ENCODE results near the gene WDR7. TPM values are rescaled to one million over a fixed set of nuclear protein-coding genes. Genes with fewer than 3 reads are reported as not detected.

The WDR7 gene
- total and polyA plus RNA-seq, 9 donors: 7.3 to 18.1 (median 9.6) TPM

DNA sequence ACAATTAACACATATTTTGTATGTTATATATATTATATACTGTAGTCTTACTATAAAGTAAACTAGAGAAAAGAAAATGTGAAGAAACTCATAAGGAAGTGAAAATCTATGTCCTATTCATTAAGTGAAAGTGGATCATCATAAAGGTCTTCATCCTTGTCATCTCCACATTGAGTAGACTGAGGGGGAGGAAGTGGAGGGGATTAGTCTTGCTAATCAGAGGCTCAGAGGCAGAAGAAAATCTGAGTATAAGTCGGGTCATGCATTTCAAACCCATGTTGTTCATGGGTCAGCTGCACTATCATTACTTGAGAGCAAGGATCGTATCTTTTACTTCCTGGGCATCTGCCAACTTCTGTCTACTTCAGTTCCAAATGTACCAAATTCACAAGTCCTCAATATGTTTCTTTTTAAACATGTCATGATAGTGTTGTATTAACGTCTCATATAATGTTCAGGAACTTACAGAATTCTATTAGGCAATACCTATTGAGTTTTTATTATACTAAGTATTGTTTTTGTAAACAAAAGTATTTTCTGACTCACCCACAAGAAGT is 286.8 kb downstream of the WDR7 start:
- no CpG with 5 or more reads among the region's 3 CpGs for WGBS (ENCODE audit: insufficient coverage)
- no peak overlapping the region for H3K4me3 ChIP-seq (ENCODE audit: low read length)
- no peak for DNase-seq
- no peaks in the 10 kb centered on the region for H3K4me1 ChIP-seq (ENCODE audit: control insufficient read depth, insufficient read depth, low read length)
- no peak overlapping the region for H3K27ac ChIP-seq (ENCODE audit: low read length)
- H3K9me3 ChIP-seq (replicated peaks; ENCODE audit: control insufficient read depth, low read depth, low read length): no peaks in the 10 kb centered on the region
- no peaks in the 10 kb centered on the region for H3K27me3 ChIP-seq (ENCODE audit: control insufficient read depth, insufficient read depth, low read length)
- H3K36me3 ChIP-seq (ENCODE audit: control insufficient read depth, insufficient read depth, low read length): peaks cover 2% of the 10 kb centered on the region

DNA sequence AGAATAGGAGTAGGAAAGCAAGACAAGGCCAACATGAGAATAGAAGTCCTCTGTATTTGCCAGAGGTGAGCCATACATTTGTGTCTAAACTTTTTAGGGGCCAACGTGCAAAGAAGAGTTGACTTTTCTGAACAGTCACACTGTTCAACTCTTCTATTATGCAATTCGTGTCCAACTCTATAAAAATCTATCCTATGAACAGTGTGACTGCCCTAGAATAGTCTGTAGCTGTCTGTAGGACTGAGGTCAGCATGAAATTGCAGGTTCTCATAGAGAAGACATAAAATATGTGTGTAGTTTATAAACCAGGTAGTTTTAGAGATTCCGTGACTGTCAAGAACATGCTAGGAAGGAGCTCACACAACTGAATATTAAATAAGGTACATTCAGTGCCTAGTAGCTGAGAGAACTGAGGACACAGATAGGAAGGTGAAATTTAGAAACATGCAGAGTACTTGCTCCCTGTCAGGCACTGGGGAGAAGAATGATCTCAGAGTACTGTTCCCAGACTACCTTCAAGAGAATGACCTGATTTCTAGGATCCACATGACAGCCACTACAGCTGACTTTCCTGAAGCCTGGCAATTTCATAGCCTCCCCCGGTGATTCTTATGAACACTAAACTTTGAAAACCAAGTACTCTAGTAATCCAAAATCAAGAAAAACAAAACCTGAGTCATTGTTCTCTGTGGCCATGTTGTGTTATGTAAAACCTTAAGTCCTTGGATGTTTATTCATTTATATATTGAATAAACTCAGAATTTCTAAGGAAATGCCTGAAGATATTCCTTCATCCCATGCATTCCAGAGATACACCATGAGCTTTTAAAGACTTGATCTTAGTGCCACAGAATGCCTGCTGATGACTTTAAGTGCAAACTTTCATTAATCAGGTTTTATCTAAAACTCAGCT is 294.3 kb downstream of the WDR7 start:
- H3K4me3 ChIP-seq (ENCODE audit: low read length): no peak overlapping the region
- DNase-seq: no peak
- no peaks in the 10 kb centered on the region for H3K4me1 ChIP-seq (ENCODE audit: control insufficient read depth, insufficient read depth, low read length)
- H3K27ac ChIP-seq (ENCODE audit: low read length): no peak overlapping the region
- no peaks in the 10 kb centered on the region for H3K9me3 ChIP-seq (replicated peaks; ENCODE audit: control insufficient read depth, low read depth, low read length)
- H3K27me3 ChIP-seq (ENCODE audit: control insufficient read depth, insufficient read depth, low read length): no peaks in the 10 kb centered on the region
- no peaks in the 10 kb centered on the region for H3K36me3 ChIP-seq (ENCODE audit: control insufficient read depth, insufficient read depth, low read length)
- no CpG with 5 or more reads among the region's 4 CpGs for WGBS (ENCODE audit: insufficient coverage)

DNA sequence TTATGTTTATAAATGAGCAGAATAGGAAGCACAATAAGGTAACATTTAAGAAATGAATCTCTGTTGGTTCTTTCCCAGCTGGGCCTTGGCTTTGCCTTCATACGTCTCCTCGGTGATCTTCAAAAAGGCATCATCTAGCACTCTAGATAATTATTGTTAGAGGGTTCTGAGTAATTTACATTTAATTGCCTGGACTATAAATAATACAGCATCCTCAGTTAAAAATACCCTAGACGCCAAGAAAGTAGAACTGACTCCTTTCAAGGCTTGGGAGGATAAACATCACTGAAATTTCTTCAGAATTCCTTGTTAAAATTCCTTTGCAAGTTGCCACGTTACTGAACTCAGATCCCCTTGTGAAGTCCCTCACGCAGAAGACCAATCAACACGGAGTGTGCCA is 296.1 kb downstream of the WDR7 start:
- H3K4me1 ChIP-seq (ENCODE audit: control insufficient read depth, insufficient read depth, low read length): no peaks in the 10 kb centered on the region
- H3K9me3 ChIP-seq (replicated peaks; ENCODE audit: control insufficient read depth, low read depth, low read length): no peaks in the 10 kb centered on the region
- WGBS (ENCODE audit: insufficient coverage): 92% methylated on average over 4 of the region's 6 CpGs
- no peak overlapping the region for H3K4me3 ChIP-seq (ENCODE audit: low read length)
- no peak overlapping the region for H3K27ac ChIP-seq (ENCODE audit: low read length)
- no peak for DNase-seq
- no peaks in the 10 kb centered on the region for H3K27me3 ChIP-seq (ENCODE audit: control insufficient read depth, insufficient read depth, low read length)
- no peaks in the 10 kb centered on the region for H3K36me3 ChIP-seq (ENCODE audit: control insufficient read depth, insufficient read depth, low read length)

DNA sequence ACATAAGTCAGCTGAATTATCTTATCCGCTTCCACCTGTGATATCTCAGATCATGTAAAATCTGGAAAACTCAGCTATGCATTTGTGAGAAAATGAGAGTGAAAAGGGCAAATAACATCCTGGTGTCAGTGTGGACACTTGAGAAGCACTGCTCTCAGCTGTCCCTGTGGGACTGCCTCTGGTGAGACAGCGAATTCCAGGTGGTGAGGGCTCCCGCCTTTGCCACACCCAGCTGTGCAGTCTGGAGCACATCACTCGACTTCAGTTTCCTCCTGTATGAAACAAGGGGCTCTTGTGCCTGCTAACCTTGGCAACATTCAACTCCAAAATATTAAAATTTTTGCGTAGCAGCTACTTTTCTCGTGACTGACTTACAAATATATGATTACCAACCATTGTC is 300.9 kb downstream of the WDR7 start:
- Histone ChIP-seq H3K4me3 (ENCODE audit: low read length) (no peak overlapping the region), H3K4me1 (ENCODE audit: control insufficient read depth, insufficient read depth, low read length) (no peaks in the 10 kb centered on the region), H3K27me3 (ENCODE audit: control insufficient read depth, insufficient read depth, low read length) (no peaks in the 10 kb centered on the region), H3K36me3 (ENCODE audit: control insufficient read depth, insufficient read depth, low read length) (no peaks in the 10 kb centered on the region), H3K27ac (ENCODE audit: low read length) (no peak overlapping the region), H3K9me3 (replicated peaks; ENCODE audit: control insufficient read depth, low read depth, low read length) (no peaks in the 10 kb centered on the region)
- DNase-seq: no peak
- 46% methylated on average over 3 of the region's 6 CpGs for WGBS (ENCODE audit: insufficient coverage)

DNA sequence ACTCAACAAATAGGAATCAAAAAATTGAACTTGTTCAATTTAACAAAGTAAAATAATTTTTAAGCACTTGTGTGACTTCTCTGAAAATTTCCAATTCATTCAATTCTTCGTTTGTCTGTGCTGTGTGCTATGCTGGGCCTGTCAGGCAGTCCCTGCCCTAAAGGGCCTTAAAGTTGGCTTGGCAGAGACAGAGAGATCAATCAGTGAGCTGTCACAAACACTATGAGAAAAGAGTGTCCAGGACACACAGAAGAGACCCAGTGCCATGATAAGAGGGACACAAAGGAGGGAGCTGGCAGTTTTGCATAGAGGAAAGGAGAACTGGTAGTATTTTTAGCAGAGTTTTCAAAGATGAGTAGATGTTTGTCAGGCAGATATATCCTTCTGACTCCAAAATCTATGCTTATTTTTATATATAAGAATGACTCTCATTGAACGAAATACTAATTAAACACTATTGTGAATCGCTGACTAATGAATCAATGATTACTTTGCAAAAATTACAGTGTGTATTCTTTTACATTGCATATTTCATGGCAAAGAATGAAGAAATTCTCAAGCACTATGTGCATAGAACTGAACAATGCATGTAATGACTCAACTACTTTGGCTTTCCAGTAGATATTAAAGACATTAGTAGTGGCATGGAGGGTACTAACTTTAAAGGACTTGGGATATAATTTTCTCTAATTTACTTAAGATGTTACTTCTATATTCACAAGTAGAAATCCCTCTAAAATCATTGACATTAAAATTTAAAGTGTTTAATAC is 302.5 kb downstream of the WDR7 start:
- no peak for DNase-seq
- no peaks in the 10 kb centered on the region for H3K9me3 ChIP-seq (replicated peaks; ENCODE audit: control insufficient read depth, low read depth, low read length)
- WGBS (ENCODE audit: insufficient coverage): no CpG with 5 or more reads among the region's 3 CpGs
- H3K4me1 ChIP-seq (ENCODE audit: control insufficient read depth, insufficient read depth, low read length): no peaks in the 10 kb centered on the region
- no peak overlapping the region for H3K27ac ChIP-seq (ENCODE audit: low read length)
- H3K4me3 ChIP-seq (ENCODE audit: low read length): no peak overlapping the region
- H3K36me3 ChIP-seq (ENCODE audit: control insufficient read depth, insufficient read depth, low read length): no peaks in the 10 kb centered on the region
- no peaks in the 10 kb centered on the region for H3K27me3 ChIP-seq (ENCODE audit: control insufficient read depth, insufficient read depth, low read length)

DNA sequence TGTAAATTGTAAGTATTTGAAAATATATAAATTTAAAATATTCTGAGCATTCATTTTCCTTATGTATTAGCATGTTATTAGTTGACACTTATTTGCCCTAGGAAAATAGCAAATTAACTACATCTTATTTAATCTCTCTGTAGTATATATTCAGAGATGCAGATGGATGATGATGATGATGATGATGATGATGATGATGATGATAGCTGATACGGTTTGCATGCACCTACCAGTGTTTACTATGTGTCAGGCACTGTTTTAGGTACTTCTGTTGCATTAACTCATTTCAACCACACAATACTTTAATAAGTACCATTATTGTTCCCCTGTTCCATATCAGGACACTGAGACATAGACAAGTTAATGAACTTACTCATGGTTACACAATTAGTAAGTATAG is 304.3 kb downstream of the WDR7 start:
- Histone ChIP-seq H3K9me3 (replicated peaks; ENCODE audit: control insufficient read depth, low read depth, low read length) (no peaks in the 10 kb centered on the region), H3K4me1 (ENCODE audit: control insufficient read depth, insufficient read depth, low read length) (no peaks in the 10 kb centered on the region), H3K36me3 (ENCODE audit: control insufficient read depth, insufficient read depth, low read length) (no peaks in the 10 kb centered on the region), H3K27ac (ENCODE audit: low read length) (no peak overlapping the region), H3K27me3 (ENCODE audit: control insufficient read depth, insufficient read depth, low read length) (no peaks in the 10 kb centered on the region), H3K4me3 (ENCODE audit: low read length) (no peak overlapping the region)
- no CpG with 5 or more reads among the region's 1 CpG for WGBS (ENCODE audit: insufficient coverage)
- no peak for DNase-seq

DNA sequence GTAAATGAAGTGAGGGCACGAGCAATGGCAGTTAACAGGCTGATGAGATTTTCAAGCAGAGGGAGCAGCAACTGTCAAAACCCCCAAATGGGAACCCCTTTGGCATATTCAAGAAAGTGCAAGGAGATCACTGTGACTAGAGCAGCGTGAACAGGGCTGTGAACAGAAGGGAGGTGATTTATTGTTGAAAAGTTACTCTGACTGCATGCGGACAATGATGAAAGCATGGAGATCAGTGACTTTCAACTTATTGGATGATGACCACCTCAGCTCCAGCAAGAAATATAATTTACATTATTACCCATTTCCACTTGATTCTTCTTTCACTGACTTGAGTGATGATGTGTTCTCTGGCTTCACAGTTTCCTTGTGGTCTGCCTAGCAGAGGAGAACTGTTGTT is 308.0 kb downstream of the WDR7 start:
- WGBS (ENCODE audit: insufficient coverage): 73% methylated on average over 2 of the region's 3 CpGs
- no peak for DNase-seq
- no peaks in the 10 kb centered on the region for H3K27me3 ChIP-seq (ENCODE audit: control insufficient read depth, insufficient read depth, low read length)
- no peak overlapping the region for H3K4me3 ChIP-seq (ENCODE audit: low read length)
- no peak overlapping the region for H3K27ac ChIP-seq (ENCODE audit: low read length)
- H3K9me3 ChIP-seq (replicated peaks; ENCODE audit: control insufficient read depth, low read depth, low read length): no peaks in the 10 kb centered on the region
- no peaks in the 10 kb centered on the region for H3K36me3 ChIP-seq (ENCODE audit: control insufficient read depth, insufficient read depth, low read length)
- H3K4me1 ChIP-seq (ENCODE audit: control insufficient read depth, insufficient read depth, low read length): no peaks in the 10 kb centered on the region

DNA sequence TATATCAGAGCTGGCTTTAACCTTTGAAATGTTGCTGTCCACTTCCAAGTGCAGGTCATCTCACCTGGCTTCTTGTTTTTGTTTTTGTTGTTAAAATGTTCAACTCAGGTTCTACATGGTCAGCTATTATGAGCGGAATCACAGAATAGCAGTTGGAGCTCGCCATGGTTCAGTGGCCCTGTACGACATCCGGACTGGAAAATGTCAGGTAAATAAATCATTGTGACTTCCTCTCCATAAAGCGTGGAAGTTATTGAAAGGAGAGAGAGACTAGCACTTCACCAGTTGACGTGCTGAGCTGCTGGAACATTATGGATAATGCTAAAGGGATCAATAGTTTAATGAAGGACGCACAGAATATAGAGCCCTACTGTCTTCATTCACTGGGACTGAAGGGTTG is 311.2 kb downstream of the WDR7 start:
- WGBS (ENCODE audit: insufficient coverage): 79% methylated on average over 7 of the region's 7 CpGs
- H3K4me1 ChIP-seq (ENCODE audit: control insufficient read depth, insufficient read depth, low read length): no peaks in the 10 kb centered on the region
- no peaks in the 10 kb centered on the region for H3K27me3 ChIP-seq (ENCODE audit: control insufficient read depth, insufficient read depth, low read length)
- no peak overlapping the region for H3K4me3 ChIP-seq (ENCODE audit: low read length)
- no peaks in the 10 kb centered on the region for H3K9me3 ChIP-seq (replicated peaks; ENCODE audit: control insufficient read depth, low read depth, low read length)
- H3K27ac ChIP-seq (ENCODE audit: low read length): no peak overlapping the region
- no peak for DNase-seq
- no peaks in the 10 kb centered on the region for H3K36me3 ChIP-seq (ENCODE audit: control insufficient read depth, insufficient read depth, low read length)

DNA sequence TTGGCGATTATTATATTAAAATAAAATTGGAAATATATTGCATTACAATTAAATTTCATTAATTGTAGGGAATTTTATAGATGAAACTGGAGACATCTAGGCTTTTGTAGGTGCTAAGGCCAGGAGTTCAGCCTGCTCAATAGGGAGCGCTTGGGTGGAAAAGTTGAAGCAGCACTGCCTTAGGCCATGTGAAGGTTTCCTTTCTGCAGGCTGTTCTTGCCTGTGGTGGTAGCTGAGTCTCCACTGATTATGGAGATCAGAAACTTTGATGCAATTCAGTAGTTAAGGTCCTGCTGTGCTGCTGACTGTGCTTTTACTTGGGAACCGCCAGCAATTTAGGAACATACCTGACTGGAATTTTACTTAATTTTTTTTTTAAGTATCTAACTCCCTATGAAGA is 315.9 kb downstream of the WDR7 start:
- H3K27ac ChIP-seq (ENCODE audit: low read length): no peak overlapping the region
- no peak for DNase-seq
- H3K4me1 ChIP-seq (ENCODE audit: control insufficient read depth, insufficient read depth, low read length): no peaks in the 10 kb centered on the region
- H3K36me3 ChIP-seq (ENCODE audit: control insufficient read depth, insufficient read depth, low read length): no peaks in the 10 kb centered on the region
- H3K27me3 ChIP-seq (ENCODE audit: control insufficient read depth, insufficient read depth, low read length): no peaks in the 10 kb centered on the region
- H3K4me3 ChIP-seq (ENCODE audit: low read length): no peak overlapping the region
- 100% methylated on average over 1 of the region's 3 CpGs for WGBS (ENCODE audit: insufficient coverage)
- no peaks in the 10 kb centered on the region for H3K9me3 ChIP-seq (replicated peaks; ENCODE audit: control insufficient read depth, low read depth, low read length)

DNA sequence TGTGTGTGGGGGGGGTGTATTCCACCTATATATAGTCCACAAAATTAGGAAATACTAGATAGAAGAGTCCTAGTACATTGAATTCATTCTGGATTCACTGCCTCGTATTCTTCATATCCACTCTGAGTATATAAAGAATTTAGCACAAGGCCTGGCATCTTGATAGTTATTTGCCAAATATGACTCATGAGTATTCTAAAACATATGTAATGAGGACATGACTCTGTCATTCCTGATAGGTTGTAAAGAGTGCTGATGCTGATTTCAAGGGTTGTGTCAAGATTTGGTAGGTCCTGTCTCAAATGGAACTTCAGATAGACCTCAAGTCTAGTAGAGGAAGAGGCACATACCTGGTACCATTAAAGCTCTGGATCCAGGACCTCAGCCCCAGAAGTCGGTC is 322.3 kb downstream of the WDR7 start:
- Histone ChIP-seq H3K4me3 (ENCODE audit: low read length) (no peak overlapping the region), H3K36me3 (ENCODE audit: control insufficient read depth, insufficient read depth, low read length) (no peaks in the 10 kb centered on the region), H3K27ac (ENCODE audit: low read length) (no peak overlapping the region), H3K27me3 (ENCODE audit: control insufficient read depth, insufficient read depth, low read length) (no peaks in the 10 kb centered on the region), H3K9me3 (replicated peaks; ENCODE audit: control insufficient read depth, low read depth, low read length) (no peaks in the 10 kb centered on the region), H3K4me1 (ENCODE audit: control insufficient read depth, insufficient read depth, low read length) (no peaks in the 10 kb centered on the region)
- WGBS (ENCODE audit: insufficient coverage): no CpG with 5 or more reads among the region's 2 CpGs
- no peak for DNase-seq

Measured in muscle of leg (tissue), 11 donors.